Astrocyte of the cerebellum (primary cell): ENCODE results near the gene PPP1R3C.

Source experiments
- DNase-seq: peaks from one replicate; pipeline ENCODE4 v3.0.0-alpha.2; 2011; ENCODE audit warnings: low read depth
- H3K4me3 ChIP-seq: 2 replicates; pipeline ENCODE4 v1.5.1; 2011; ENCODE audit warnings: mild to moderate bottlenecking, low read depth, low read length, moderate library complexity
- CTCF ChIP-seq: IDR thresholded peaks from 2 replicates; pipeline ENCODE4 v1.5.1; 2012; ENCODE audit warnings: low read length, low read depth, moderate library complexity, mild to moderate bottlenecking; ENCODE audit errors: missing control alignments
- in situ Hi-C: cut with HindIII; loops from 2 replicates; pipeline ENCODE4 v1.10.0; 2017; ENCODE audit warnings: low sequenced_read_pairs

The PPP1R3C gene

DNA sequence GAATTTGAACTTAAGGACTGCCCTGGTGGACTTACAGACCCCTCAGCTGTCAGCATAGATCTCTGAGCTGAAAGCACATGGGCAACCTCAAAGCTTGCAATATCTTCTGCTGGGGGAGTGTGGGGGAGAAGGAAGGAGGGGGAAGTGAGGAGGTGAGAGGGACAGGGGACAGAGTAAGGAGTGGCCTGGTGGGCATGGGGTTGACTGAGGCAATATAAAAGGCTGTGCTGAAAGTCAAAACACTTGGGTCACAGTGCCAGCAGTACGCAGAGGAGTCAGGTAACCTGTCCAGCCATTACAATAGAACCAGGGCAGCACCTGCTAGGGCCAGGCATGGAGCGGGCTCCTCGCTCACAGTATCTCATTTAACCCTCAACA is 43.2 kb downstream of the PPP1R3C start:
- H3K4me3 ChIP-seq, result no peak overlapping the region
- no peak for DNase-seq
- no peak for TF ChIP-seq CTCF
- in situ Hi-C loops, result no loop called here

- DNase-seq, result no peak
- in situ Hi-C loops, result no loop called here
- TF ChIP-seq CTCF, result no peak
- no peak overlapping the region for H3K4me3 ChIP-seq
These were observed 43.7 kb downstream of the PPP1R3C start for GRCh38 chr10:91589015-91589657.

- no peak for TF ChIP-seq CTCF
- H3K4me3 ChIP-seq, result no peak overlapping the region
- DNase-seq, result no peak
- in situ Hi-C loops, result no loop called here
These were observed 44.9 kb downstream of the PPP1R3C start for GRCh38 chr10:91587710-91588638.

DNA sequence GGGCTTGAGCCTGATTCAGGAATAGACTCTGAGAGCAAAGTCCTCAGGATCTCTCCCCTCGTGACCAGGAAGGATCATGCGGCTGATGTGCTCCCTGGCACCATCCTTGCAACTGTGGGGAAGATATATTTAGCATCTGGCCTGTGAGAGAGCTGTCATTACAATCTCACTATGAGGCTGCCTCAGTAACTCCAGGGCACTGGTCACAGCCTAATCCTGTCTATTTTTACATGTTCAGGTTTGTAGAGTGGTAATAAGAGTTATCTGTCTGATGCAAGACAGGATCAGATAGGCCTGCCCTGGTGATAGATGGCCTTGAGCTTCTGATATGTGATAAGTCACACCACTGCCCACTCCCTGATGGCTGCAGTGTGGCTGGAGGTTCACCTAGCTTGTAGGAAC is 50.7 kb downstream of the PPP1R3C start:
- H3K4me3 ChIP-seq, result no peak overlapping the region
- in situ Hi-C loops, result no loop called here
- DNase-seq, result no peak
- no peak for TF ChIP-seq CTCF

GRCh38 chr10:91579329-91579985 is 53.4 kb downstream of the PPP1R3C start:
- TF ChIP-seq CTCF, result no peak
- in situ Hi-C loops, result no loop called here

More at GRCh38 chr10:91579329-91579985, 53.4 kb downstream of the PPP1R3C start:
- no peak for DNase-seq
- no peak overlapping the region for H3K4me3 ChIP-seq
